DND-41 (cell line): ENCODE measurements around the gene GRIK4.

ENCODE experiments used
- ATAC-seq: fragments of 200-7000 bp; cut with Tn5 transposase; 3 replicates; pipeline ENCODE4 v1.9.1; 2021; ENCODE audit warnings: low read depth; ENCODE audit not compliant: insufficient read depth
- DNase-seq: peaks from one replicate; pipeline ENCODE4 v3.0.0-alpha.2; 2020
- H2AFZ ChIP-seq: 2 replicates; pipeline ENCODE4 v1.6.0; 2012; ENCODE audit warnings: low read depth, low read length
- H3K27ac ChIP-seq: 2 replicates; pipeline ENCODE4 v1.5.1; 2012; ENCODE audit warnings: low read length, inconsistent platforms
- H3K27me3 ChIP-seq: fragments of 200-600 bp; sonication (generic); 2 replicates; pipeline ENCODE4 v1.6.0; 2012; ENCODE audit warnings: low read length, mild to moderate bottlenecking, inconsistent platforms; ENCODE audit not compliant: insufficient read depth, poor library complexity
- H3K36me3 ChIP-seq: 2 replicates; pipeline ENCODE4 v1.5.1; 2012; ENCODE audit warnings: low read length, inconsistent platforms; ENCODE audit not compliant: insufficient read depth
- H3K4me1 ChIP-seq: 2 replicates; pipeline ENCODE4 v1.5.1; 2012; ENCODE audit warnings: mild to moderate bottlenecking, low read length; ENCODE audit not compliant: insufficient read depth
- H3K4me2 ChIP-seq: 2 replicates; pipeline ENCODE4 v1.6.0; 2012; ENCODE audit warnings: mild to moderate bottlenecking, moderate library complexity, low read length, inconsistent platforms; ENCODE audit not compliant: insufficient read depth
- H3K4me3 ChIP-seq, 2 experiments: fragments of 200-600 bp in 1 of 2; shearing (Covaris generic) in 1 of 2; 2 replicates each; pipeline ENCODE4 v1.5.1; 2012 to 2016; ENCODE audit warnings: inconsistent platforms in 2 of 2, low read length in 2 of 2, mild to moderate bottlenecking in 2 of 2, low read depth in 1 of 2, moderate library complexity in 1 of 2
- H3K79me2 ChIP-seq: 2 replicates; pipeline ENCODE4 v1.6.0; 2012; ENCODE audit warnings: low read length, inconsistent platforms; ENCODE audit not compliant: insufficient read depth
- H3K9ac ChIP-seq: 2 replicates; pipeline ENCODE4 v1.6.0; 2012; ENCODE audit warnings: low read depth, mild to moderate bottlenecking, inconsistent platforms, low read length, moderate library complexity
- H3K9me3 ChIP-seq: 2 replicates; pipeline ENCODE4 v1.5.1; 2012; ENCODE audit warnings: low read length, moderate library complexity, mild to moderate bottlenecking, inconsistent platforms; ENCODE audit not compliant: insufficient read depth, severe bottlenecking
- H4K20me1 ChIP-seq: 2 replicates; pipeline ENCODE4 v1.6.0; 2012; ENCODE audit warnings: low read length; ENCODE audit not compliant: insufficient read depth
- CTCF ChIP-seq: IDR thresholded peaks from 2 replicates; pipeline ENCODE4 v1.5.1; 2012; ENCODE audit warnings: borderline replicate concordance, low read length, moderate library complexity, mild to moderate bottlenecking; ENCODE audit not compliant: poor library complexity, severe bottlenecking; ENCODE audit errors: extremely low read depth
- EZH2 ChIP-seq: IDR thresholded peaks from 3 replicates; pipeline ENCODE4 v1.6.1; 2012; ENCODE audit warnings: borderline replicate concordance, low read depth, mild to moderate bottlenecking, moderate library complexity, low read length, inconsistent platforms; ENCODE audit not compliant: severe bottlenecking

The GRIK4 gene

GRCh38 chr11:120814531-120815318 is 303.2 kb downstream of the GRIK4 start:
- H3K36me3 ChIP-seq, result no peaks in the 10 kb centered on the region
- no peak overlapping the region for H2AFZ ChIP-seq
- peaks cover 52% of the 10 kb centered on the region for H3K27me3 ChIP-seq
- H3K79me2 ChIP-seq, result no peaks in the 10 kb centered on the region
- no peaks in the 10 kb centered on the region for H3K4me1 ChIP-seq
- no peak overlapping the region for H3K4me3 ChIP-seq
- ATAC-seq (no peak), DNase-seq (no peak)
- H3K9ac ChIP-seq, result no peak overlapping the region
- no peak overlapping the region for H3K4me2 ChIP-seq
- TF ChIP-seq CTCF (no peak), EZH2 (no peak)
- H3K27ac ChIP-seq, result no peak overlapping the region
- peaks cover 3% of the 10 kb centered on the region; the same call in 1 of the 2 replicates for H4K20me1 ChIP-seq
- no peaks in the 10 kb centered on the region for H3K9me3 ChIP-seq

GRCh38 chr11:120815319-120816100 is 304.0 kb downstream of the GRIK4 start:
- no peaks in the 10 kb centered on the region for H3K9me3 ChIP-seq
- peaks cover 3% of the 10 kb centered on the region; the same call in 1 of the 2 replicates for H4K20me1 ChIP-seq
- H3K9ac ChIP-seq, result no peak overlapping the region
- H3K4me1 ChIP-seq, result no peaks in the 10 kb centered on the region
- no peak overlapping the region for H3K27ac ChIP-seq
- no peak overlapping the region for H3K4me3 ChIP-seq
- no peaks in the 10 kb centered on the region for H3K79me2 ChIP-seq
- H3K36me3 ChIP-seq, result no peaks in the 10 kb centered on the region
- H3K27me3 ChIP-seq, result peaks cover 55% of the 10 kb centered on the region
- no peak for TF ChIP-seq EZH2
- no peak for TF ChIP-seq CTCF
- ATAC-seq, result no peak
- H3K4me2 ChIP-seq, result no peak overlapping the region
- no peak overlapping the region for H2AFZ ChIP-seq
- DNase-seq, result no peak

GRCh38 chr11:120816176-120816575 is 304.6 kb downstream of the GRIK4 start:
- ATAC-seq, result no peak
- no peak for DNase-seq
- Histone ChIP-seq H3K9ac (no peak overlapping the region), H3K79me2 (no peaks in the 10 kb centered on the region), H3K36me3 (no peaks in the 10 kb centered on the region), H3K9me3 (no peaks in the 10 kb centered on the region), H3K4me3 (no peak overlapping the region), H3K4me1 (no peaks in the 10 kb centered on the region), H3K4me2 (no peak overlapping the region), H3K27ac (no peak overlapping the region), H3K27me3 (peaks cover 55% of the 10 kb centered on the region), H4K20me1 (peaks cover 3% of the 10 kb centered on the region; the same call in 1 of the 2 replicates), H2AFZ (no peak overlapping the region)
- TF ChIP-seq CTCF (no peak), EZH2 (no peak)
